ENCODE results near the gene CD96. TPM values are rescaled to one million over a fixed set of nuclear protein-coding genes. Genes with fewer than 3 reads are reported as not detected.

CD96 gene
- total and polyA plus RNA-seq, 12 donors, result 0.22 to 5.6 (median 0.90) TPM; not detected in 1

GRCh38 chr3:111676211-111677006 lies 134.4 kb downstream of the CD96 start:
- Histone ChIP-seq H3K27ac (no peak overlapping the region), H3K4me1 (replicated peaks in 1 of 2) (peaks cover 4 to 6% of the 10 kb centered on the region in 2 donors), H3K4me3 (no peak overlapping the region), H3K36me3 (replicated peaks in 1 of 2) (no peaks in the 10 kb centered on the region), H3K27me3 (no peaks in the 10 kb centered on the region), H3K9me3 (replicated peaks in 1 of 3) (no peaks in the 10 kb centered on the region)
- TF ChIP-seq POLR2A (IDR thresholded peaks at IDR 0.05) (no peak), CTCF (IDR thresholded peaks at IDR 0.05) (no peak)
- WGBS, 4 donors, result 59 to 63% (median 62%) methylated on average over 6 to 8 of the region's 8 CpGs
- DNase-seq, result no peak
- intact Hi-C loops (cut with DNase I), result no loop called here

GRCh38 chr3:111677007-111677392 lies 135.0 kb downstream of the CD96 start:
- Histone ChIP-seq H3K36me3 (replicated peaks in 1 of 2) (no peaks in the 10 kb centered on the region), H3K4me3 (no peak overlapping the region), H3K9me3 (replicated peaks in 1 of 3) (no peaks in the 10 kb centered on the region), H3K27ac (no peak overlapping the region), H3K4me1 (replicated peaks in 1 of 2) (peaks cover 4 to 6% of the 10 kb centered on the region in 2 donors), H3K27me3 (no peaks in the 10 kb centered on the region)
- intact Hi-C loops (cut with DNase I), result no loop called here
- TF ChIP-seq POLR2A (IDR thresholded peaks at IDR 0.05) (no peak), CTCF (IDR thresholded peaks at IDR 0.05) (no peak)
- 72 to 83% (median 80%) methylated on average over 4 of the region's 4 CpGs for WGBS, 4 donors
- no peak for DNase-seq

- TF ChIP-seq CTCF (IDR thresholded peaks at IDR 0.05), result no peak
- H3K36me3 ChIP-seq (replicated peaks in 1 of 2), result no peaks in the 10 kb centered on the region
- intact Hi-C loops (cut with DNase I), result no loop called here
- DNase-seq, result no peak
- WGBS, 4 donors, result 72 to 84% (median 81%) methylated on average over 7 of the region's 7 CpGs
- no peaks in the 10 kb centered on the region for H3K27me3 ChIP-seq
- no peak overlapping the region for H3K4me3 ChIP-seq
- no peak overlapping the region for H3K27ac ChIP-seq
- H3K9me3 ChIP-seq (replicated peaks in 1 of 3), result no peaks in the 10 kb centered on the region
- H3K4me1 ChIP-seq (replicated peaks in 1 of 2), result no peaks in the 10 kb centered on the region
These were observed 139.8 kb downstream of the CD96 start for GRCh38 chr3:111681661-111682426.

GRCh38 chr3:111684640-111685039 lies 142.6 kb downstream of the CD96 start:
- Histone ChIP-seq H3K36me3 (replicated peaks in 1 of 2) (no peaks in the 10 kb centered on the region), H3K27ac (no peak overlapping the region), H3K9me3 (replicated peaks in 1 of 3) (no peaks in the 10 kb centered on the region), H3K27me3 (no peaks in the 10 kb centered on the region), H3K4me1 (replicated peaks in 1 of 2) (no peaks in the 10 kb centered on the region), H3K4me3 (no peak overlapping the region)
- intact Hi-C loops (cut with DNase I), result no loop called here
- WGBS, 4 donors, result 66 to 74% (median 70%) methylated on average over 4 of the region's 4 CpGs
- no peak for DNase-seq
- TF ChIP-seq POLR2A (IDR thresholded peaks at IDR 0.05), result no peak

Measured in adrenal gland (tissue), 12 donors.